D721Med (cell line): Measurements from ENCODE around the gene FUOM.

Experiments used
- DNase-seq: peaks from one replicate; pipeline ENCODE4 v3.0.0; 2011; ENCODE audit warnings: low spot score; ENCODE audit not compliant: insufficient read length
- FAIRE-seq: peaks from 2 replicates; lab custom pipeline; 2011; peaks lifted over from hg19 to GRCh38; lab: Jason Lieb, UNC
- CTCF ChIP-seq: IDR thresholded peaks from 2 replicates; pipeline ENCODE4 v1.5.1; 2012; ENCODE audit warnings: mild to moderate bottlenecking, control low read depth; ENCODE audit not compliant: insufficient read depth; ENCODE audit errors: missing control alignments

Gene FUOM

GRCh38 chr10:133401500-133401899 is 43.7 kb upstream of the FUOM start:
- FAIRE-seq (no peak), DNase-seq (no peak)
- TF ChIP-seq CTCF = no peak

- DNase-seq = no peak
- no peak for FAIRE-seq
- TF ChIP-seq CTCF = no peak
Measured at GRCh38 chr10:133400624-133401424, 43.0 kb upstream of the FUOM start.

GRCh38 chr10:133399123-133399601 is 41.3 kb upstream of the FUOM start:
- DNase-seq (no peak), FAIRE-seq (no peak)
- no peak for TF ChIP-seq CTCF

GRCh38 chr10:133397938-133398337 is 40.1 kb upstream of the FUOM start:
- FAIRE-seq (no peak), DNase-seq (no peak)
- TF ChIP-seq CTCF = no peak

GRCh38 chr10:133396035-133396624 is 38.3 kb upstream of the FUOM start:
- DNase-seq (no peak), FAIRE-seq (no peak)
- TF ChIP-seq CTCF = no peak

GRCh38 chr10:133394801-133395221 is 37.0 kb upstream of the FUOM start:
- TF ChIP-seq CTCF = no peak
- FAIRE-seq = no peak
- no peak for DNase-seq

- no peak for DNase-seq
- FAIRE-seq = no peak
- no peak for TF ChIP-seq CTCF
Measured at GRCh38 chr10:133394064-133394663, 36.3 kb upstream of the FUOM start, which contains the start of gene MTG1. TSS of gene MTG1 (plus strand) at chr10:133394157. CDS start at chr10:133394221, 64 bp downstream.
